Measurements from ENCODE around the gene ALOX12B. TPM values are rescaled to one million over a fixed set of nuclear protein-coding genes. Genes with fewer than 3 reads are reported as not detected.

The ALOX12B gene
- total and polyA plus RNA-seq, 2 of the 13 experiments (the other 11 are each of a cell fraction or from before 2014, with no cell fraction given): 0.13 TPM; not detected in 1

- peak; percentile 51; the same call in 1 of the 2 replicates for TF ChIP-seq PATZ1 (CRISPR knock-in tag; IDR thresholded peaks at IDR 0.05)
- no peak for TF ChIP-seq ZUFSP (CRISPR knock-in tag; IDR thresholded peaks at IDR 0.05; ENCODE audit: borderline replicate concordance)
- 0 out of 2 replicates have a peak, but pooled peaks have one; percentile 3 for TF ChIP-seq DR1 (CRISPR knock-in tag; IDR thresholded peaks at IDR 0.05)
- TF ChIP-seq ZNF513 (CRISPR knock-in tag; conservative IDR thresholded peaks at IDR 0.05): no peak
- TF ChIP-seq KAT8 (CRISPR knock-in tag; IDR thresholded peaks at IDR 0.05): no peak
- TF ChIP-seq TP53 (CRISPR knock-in tag; conservative IDR thresholded peaks at IDR 0.05): 0 out of 2 replicates have a peak, but pooled peaks have one; percentile 62
- TF ChIP-seq FOXA1 (IDR thresholded peaks at IDR 0.05): peak; percentile 89
- peak; percentile 98 for TF ChIP-seq FOXA1 (CRISPR knock-in tag; IDR thresholded peaks at IDR 0.05)
- TF ChIP-seq PHF20 (CRISPR knock-in tag; IDR thresholded peaks at IDR 0.05): no peak
- no peak for TF ChIP-seq ZNF496 (CRISPR knock-in tag; IDR thresholded peaks at IDR 0.05; ENCODE audit: insufficient replicate concordance)
- TF ChIP-seq ZNF609 (CRISPR knock-in tag; IDR thresholded peaks at IDR 0.05; ENCODE audit: borderline replicate concordance): peak; percentile 100
- no peak for TF ChIP-seq ATM (IDR thresholded peaks at IDR 0.05; ENCODE audit: borderline replicate concordance)
- TF ChIP-seq ZNF260 (CRISPR knock-in tag; IDR thresholded peaks at IDR 0.05; ENCODE audit: borderline replicate concordance, low read depth): no peak
These were observed 31.1 kb downstream of the ALOX12B start (continued) for GRCh38 chr17:8056232-8056975.

Measured in HepG2 (cell line).